Epithelial cell of prostate (primary cell): ENCODE data around the gene CCDC3.

Experiments
- DNase-seq: peaks from one replicate; pipeline ENCODE4 v3.0.0-alpha.2; 2011; ENCODE audit warnings: low read depth, low spot score
- H3K27ac ChIP-seq: fragments of 450-650 bp; 2 replicates; pipeline ENCODE4 v1.5.1; 2017; ENCODE audit warnings: mild to moderate bottlenecking

CCDC3 gene

DNA sequence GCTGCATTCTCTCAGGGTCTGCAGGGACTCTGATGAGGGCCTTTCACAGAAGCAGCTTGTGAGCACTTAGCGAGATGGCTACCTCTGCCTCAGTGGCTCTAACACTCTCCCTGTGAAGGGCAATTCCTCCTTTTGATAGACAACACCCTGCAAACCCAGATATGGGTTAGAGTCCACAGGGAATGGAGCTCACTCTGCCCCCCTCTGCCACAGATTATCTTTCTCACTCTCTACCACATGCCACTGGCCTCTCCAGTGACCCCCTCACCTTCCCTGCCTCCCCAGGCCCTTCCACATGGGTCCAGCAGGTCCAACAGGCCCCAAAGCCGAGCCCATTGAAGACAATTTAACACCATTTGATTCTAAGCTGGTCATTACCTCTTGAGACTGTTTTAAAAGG lies 72.1 kb downstream of the CCDC3 start:
- no peak for DNase-seq
- no peak overlapping the region for H3K27ac ChIP-seq

DNA sequence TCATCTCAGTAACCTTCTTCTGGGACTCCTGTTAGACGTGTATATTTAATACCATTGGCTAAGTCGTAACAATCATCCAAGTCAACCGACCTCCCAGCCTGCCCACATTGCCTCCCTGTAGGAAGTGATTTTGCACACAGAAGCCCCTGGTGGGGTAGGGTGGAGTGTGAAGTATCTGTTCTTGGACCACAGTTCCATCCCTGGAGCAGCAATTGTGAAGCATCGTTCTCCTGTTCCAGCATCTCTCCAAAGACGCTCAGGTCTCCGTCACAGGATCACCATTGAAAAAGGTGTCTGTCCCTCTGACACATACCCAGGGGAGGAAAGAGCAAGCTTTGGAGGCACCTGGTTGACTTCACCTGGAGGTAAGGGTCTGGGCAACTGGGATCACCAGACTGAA lies 72.9 kb downstream of the CCDC3 start:
- peak overlapping the region; percentile 64 for H3K27ac ChIP-seq
- no peak for DNase-seq

GRCh38 chr10:12927896-12928295 lies 73.6 kb downstream of the CCDC3 start:
- peak; percentile 70 for DNase-seq

DNA sequence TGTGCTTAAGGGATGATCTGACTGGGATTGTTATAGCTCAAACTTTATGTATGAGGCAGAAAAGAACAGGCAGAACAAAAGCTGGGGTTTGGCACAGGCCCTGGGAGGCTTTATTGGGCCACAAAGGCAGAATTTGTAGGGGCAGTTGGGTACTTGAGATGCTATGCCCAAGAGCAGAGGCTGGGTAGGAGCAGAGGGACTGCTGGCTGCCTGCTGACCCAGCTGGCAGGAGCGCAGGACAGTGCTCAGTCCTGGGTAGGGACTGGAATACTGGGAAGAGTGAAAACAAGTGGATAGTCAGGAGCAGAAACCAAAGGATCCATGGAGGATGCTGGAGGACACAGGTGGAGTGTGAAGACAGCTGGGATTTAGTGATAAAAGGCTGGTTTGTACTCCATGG lies 75.7 kb downstream of the CCDC3 start:
- no peak overlapping the region for H3K27ac ChIP-seq
- no peak for DNase-seq

More at GRCh38 chr10:12927896-12928295, 73.6 kb downstream of the CCDC3 start:
- peak overlapping the region; percentile 64 for H3K27ac ChIP-seq

- no peak for DNase-seq
- H3K27ac ChIP-seq: no peak overlapping the region
Measured at GRCh38 chr10:12924911-12925310, 76.6 kb downstream of the CCDC3 start.

DNA sequence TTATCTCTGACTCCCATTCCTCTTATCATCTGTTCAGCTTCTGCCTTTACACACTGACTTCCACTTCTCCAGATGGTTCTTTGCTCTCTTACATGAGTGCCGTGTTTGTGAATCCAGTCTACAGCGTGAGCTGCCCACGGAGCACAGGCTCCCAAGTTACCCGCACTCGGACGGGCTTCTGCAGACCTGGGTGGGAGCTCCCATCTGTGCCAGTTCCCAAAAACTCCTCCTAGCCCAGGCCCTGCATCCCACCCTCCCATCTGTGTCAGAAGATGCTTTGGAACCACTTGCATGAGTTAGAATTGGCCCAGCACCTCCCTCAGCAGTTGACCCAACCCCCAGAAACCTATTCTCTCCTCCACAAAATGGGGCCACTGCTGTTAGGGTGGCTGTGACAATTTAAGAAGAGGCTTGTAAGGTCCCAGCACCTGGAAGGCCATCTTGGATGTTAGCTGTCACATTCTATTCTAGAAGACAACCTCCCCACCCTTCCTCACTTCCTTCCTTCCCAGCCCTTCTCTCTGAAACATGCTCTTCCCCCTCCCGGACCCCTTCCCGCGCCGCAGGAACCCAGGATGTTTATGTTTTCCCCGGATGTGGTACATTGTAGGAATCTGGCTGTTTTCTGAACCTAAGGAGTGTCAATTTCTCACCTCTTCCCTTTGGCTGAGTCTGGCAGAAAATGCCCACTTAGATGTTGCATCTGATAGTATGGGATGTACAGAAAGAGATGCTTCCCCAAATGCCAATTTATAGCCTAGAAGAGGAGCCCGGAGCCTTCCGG lies 79.2 kb downstream of the CCDC3 start:
- H3K27ac ChIP-seq: no peak overlapping the region
- no peak for DNase-seq

DNA sequence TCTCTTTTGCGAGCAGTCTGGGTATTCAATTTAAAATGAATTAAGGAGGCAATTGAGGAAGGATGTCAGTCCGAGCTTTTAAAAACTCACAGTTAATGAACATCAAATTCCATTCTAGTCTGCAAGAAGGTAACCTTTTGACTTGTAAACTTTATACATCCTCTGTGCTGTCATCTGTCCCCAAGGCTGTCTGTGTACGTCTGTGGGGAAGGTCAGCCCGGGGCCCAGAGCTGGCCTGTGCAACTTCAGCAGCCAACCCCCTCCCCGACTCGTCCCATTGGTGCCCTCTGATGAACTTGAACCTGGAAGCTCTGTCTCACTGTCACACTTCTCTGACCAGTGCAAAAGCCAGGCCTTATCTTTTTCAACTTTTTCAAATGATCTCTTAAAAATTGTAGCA lies 80.3 kb downstream of the CCDC3 start:
- H3K27ac ChIP-seq: no peak overlapping the region
- no peak for DNase-seq

DNA sequence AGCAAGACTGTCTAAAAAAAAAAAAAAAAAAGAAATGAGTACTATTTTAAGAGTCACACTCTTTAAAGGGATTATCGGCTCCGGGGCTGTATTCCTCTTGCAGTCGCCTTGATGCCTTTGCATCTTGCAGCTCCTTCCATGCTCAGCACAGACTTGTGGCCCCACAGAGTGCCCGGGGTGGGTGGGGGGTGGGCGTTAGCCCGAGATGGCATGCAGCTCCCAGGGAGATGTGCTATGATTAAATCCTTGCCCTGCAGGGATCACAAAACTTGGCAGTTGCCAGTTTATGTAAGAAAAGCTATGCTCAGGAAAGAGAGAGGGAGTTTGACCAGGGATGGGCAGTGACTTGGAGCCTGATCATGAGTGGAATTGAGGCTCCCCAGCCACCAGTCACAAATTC lies 81.9 kb downstream of the CCDC3 start:
- no peak for DNase-seq
- H3K27ac ChIP-seq: no peak overlapping the region

- DNase-seq: no peak
Measured at GRCh38 chr10:12916587-12916986, 84.9 kb downstream of the CCDC3 start.

GRCh38 chr10:12915637-12916168 lies 85.8 kb downstream of the CCDC3 start:
- DNase-seq: no peak
- no peak overlapping the region for H3K27ac ChIP-seq

More at GRCh38 chr10:12916587-12916986, 84.9 kb downstream of the CCDC3 start:
- H3K27ac ChIP-seq: no peak overlapping the region

- DNase-seq: no peak
Measured at GRCh38 chr10:12914111-12914510, 87.4 kb downstream of the CCDC3 start.

DNA sequence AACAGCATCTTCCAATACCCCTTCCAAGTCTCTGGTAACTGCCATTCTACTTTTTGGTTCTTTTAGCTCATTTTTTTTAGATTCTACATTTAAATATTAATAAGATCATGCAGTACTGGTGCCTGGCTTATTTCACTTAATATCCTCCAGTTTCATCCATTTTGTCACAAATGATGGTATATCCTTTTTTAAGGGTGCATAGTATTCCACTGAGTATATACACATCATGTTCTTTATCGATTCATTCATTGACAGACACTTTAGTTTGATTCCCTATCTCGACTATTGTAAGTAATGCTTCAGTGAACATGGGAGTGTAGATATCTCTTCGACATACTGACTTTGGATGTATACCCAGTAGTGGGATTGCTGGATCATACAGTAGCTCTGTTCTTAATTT lies 89.7 kb downstream of the CCDC3 start:
- DNase-seq: no peak
- H3K27ac ChIP-seq: no peak overlapping the region

More at GRCh38 chr10:12914111-12914510, 87.4 kb downstream of the CCDC3 start:
- peak overlapping the region; percentile 52 for H3K27ac ChIP-seq

- H3K27ac ChIP-seq: no peak overlapping the region
- DNase-seq: no peak
Measured at GRCh38 chr10:12910835-12911234, 90.7 kb downstream of the CCDC3 start.

- peak; percentile 6 for DNase-seq
- H3K27ac ChIP-seq: no peak overlapping the region
Measured at GRCh38 chr10:12909836-12910185, 91.7 kb downstream of the CCDC3 start.

- no peak overlapping the region for H3K27ac ChIP-seq
- no peak for DNase-seq
Measured at GRCh38 chr10:12909182-12909835, 92.2 kb downstream of the CCDC3 start.

GRCh38 chr10:12908773-12909172 lies 92.7 kb downstream of the CCDC3 start:
- DNase-seq: no peak
- no peak overlapping the region for H3K27ac ChIP-seq

- no peak overlapping the region for H3K27ac ChIP-seq
- no peak for DNase-seq
Measured at GRCh38 chr10:12907656-12908055, 93.9 kb downstream of the CCDC3 start.

GRCh38 chr10:12906051-12906541 lies 95.4 kb downstream of the CCDC3 start:
- DNase-seq: no peak
- H3K27ac ChIP-seq: no peak overlapping the region

DNA sequence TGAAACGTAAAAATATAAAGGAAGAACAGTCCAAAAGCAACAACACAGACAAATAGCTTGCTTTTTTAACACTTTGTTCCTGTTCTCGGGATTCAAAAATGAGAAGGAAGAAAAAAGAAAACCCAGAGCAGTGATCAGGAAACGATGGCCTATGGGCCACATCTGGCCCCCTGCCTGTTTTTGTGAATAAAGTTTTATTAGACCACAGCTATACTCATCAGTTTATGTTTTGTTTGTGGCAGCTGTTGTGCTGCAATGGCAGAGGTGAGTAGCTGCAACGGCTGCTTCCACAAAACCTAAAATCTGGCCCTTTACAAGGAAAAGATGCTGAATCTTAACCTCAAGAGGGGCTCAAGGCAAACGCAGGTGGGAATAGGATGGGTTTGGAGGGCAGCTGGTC lies 96.4 kb downstream of the CCDC3 start:
- H3K27ac ChIP-seq: no peak overlapping the region
- no peak for DNase-seq

- DNase-seq: no peak
- no peak overlapping the region for H3K27ac ChIP-seq
Measured at GRCh38 chr10:12902851-12903358, 98.6 kb downstream of the CCDC3 start.

DNA sequence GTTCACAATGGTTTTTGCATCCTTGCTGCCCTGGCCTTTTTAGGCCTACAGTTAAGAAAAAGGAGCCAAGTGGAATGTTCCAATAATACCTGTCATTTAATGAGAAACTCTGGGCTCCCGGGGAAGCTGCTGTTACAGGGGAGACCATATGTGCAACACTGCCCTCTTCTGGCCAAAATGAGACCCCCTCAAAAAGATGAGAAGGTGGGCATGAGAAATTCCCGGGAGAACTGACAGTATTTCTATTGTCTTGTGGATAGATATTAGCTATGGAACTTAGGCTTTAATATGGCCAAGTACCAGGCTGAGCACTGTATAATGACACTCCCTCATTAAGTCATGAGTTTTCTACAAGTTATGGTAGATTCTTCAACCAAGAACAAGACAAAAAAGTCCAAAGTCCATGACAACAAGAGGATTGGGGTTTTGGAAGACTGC lies 99.4 kb downstream of the CCDC3 start:
- no peak for DNase-seq

More for the DNA sequence above, 99.4 kb downstream of the CCDC3 start:
- H3K27ac ChIP-seq: no peak overlapping the region
